GM12874 (cell line): ENCODE measurements around the gene WBP2.

Experiments
- CTCF ChIP-seq: IDR thresholded peaks from 2 replicates; pipeline ENCODE4 v1.5.1; 2011; ENCODE audit warnings: low read depth, mild to moderate bottlenecking, control low read depth, low read length, moderate library complexity; ENCODE audit not compliant: insufficient read depth

The WBP2 gene

GRCh38 chr17:75898065-75898464 is 42.9 kb upstream of the WBP2 start:
- no peak for TF ChIP-seq CTCF

- no peak for TF ChIP-seq CTCF
Observed at GRCh38 chr17:75897160-75898019, 42.3 kb upstream of the WBP2 start.

- peak; percentile 52 for TF ChIP-seq CTCF
Observed at GRCh38 chr17:75896415-75897159, 41.5 kb upstream of the WBP2 start, which contains the start of gene TRIM65. Gene TRIM65 (minus strand): TSS chr17:75896951. CDS start chr17:75896937, 14 bp downstream.

DNA sequence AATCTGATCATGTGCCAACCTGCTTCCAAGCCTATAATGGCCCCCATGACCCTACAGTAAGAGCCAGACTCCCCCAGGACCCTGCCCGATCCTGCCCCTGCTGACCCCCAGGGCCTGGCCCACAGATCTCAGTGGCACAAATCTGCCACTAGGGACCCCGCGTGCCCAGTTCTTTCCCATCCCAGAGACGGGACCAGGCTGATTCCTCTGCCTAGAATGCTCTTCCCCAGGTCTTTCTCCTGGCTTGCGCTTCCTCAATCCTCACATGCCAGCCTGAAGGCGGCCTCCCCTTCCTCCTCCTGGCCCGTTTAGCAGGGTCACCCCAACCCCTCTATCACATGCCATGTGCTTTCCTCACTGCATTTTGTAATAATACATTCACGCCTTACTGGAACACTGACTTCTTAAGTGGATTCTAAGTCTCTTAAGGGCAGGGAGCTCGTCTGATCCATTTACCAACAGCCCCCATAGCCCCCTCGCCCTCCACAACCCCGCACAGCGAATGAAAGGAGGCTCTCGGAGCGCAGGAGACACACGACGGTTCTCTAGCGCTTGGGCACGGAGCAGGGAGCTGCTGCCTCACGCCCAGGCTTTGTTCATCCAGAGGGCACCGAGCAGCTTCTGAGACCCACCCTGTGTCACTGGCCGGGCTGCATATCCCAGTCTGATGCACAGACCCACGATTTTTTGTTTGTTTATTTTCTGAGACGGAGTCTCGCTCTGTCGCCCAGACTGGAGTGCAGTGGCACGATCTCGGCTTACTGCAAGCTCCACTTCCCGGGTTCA is 40.4 kb upstream of the WBP2 start:
- TF ChIP-seq CTCF = peak; percentile 51

GRCh38 chr17:75894049-75894733 is 39.1 kb upstream of the WBP2 start:
- TF ChIP-seq CTCF = no peak

DNA sequence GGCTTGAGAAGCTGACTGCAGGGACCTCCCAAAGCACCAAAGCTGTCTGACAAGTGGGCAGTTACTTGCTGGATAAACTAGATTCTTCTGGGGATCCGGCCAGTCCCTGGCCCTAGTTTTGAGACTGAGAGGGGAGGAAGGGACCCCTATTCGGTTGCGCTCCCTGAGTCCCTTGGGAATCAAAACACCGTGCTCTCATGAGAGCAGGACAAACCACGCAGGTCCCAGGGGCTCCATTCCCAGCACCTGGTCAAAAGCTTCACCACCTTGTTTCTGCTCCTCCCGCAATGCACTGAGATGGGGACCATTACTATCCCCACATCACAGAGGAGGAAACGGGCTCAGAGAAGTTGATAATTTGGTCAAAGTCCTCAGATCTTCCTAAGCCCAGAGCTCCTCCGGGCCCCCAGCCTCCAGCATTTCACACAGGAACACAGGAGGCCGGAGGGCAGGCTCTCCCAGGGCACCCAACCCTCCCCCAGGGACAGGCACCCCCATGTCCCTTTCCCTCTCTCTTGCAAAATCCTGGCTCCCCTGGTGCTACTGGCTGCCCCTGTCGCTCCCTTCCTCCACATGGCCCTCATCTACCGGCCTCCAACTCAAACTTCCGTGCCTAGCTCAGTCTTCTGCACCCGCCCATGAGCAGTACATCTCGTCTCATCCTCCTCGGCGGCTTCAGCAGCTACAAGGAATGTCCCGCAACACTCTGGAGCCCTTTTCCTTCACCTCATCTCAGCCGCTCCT is 38.3 kb upstream of the WBP2 start:
- no peak for TF ChIP-seq CTCF
